Stimulated activated CD8-positive, alpha-beta memory T cell treated with anti-CD3 and anti-CD28 coated beads, Interleukin-12 subunit alpha, Interleukin-12 subunit beta, amount 100 ng/mL, for 1 hour (primary cell): Measurements from ENCODE around the gene CXCL12.

Experiments used
- DNase-seq: peaks from one replicate; pipeline ENCODE4 v3.0.0-alpha.2; 2020; ENCODE audit warnings: low read depth

The CXCL12 gene

GRCh38 chr10:44362866-44363711, 21.8 kb downstream of the CXCL12 start:
- no peak for DNase-seq

GRCh38 chr10:44361109-44361508, 23.8 kb downstream of the CXCL12 start:
- DNase-seq = no peak

GRCh38 chr10:44358080-44358771, 26.7 kb downstream of the CXCL12 start:
- no peak for DNase-seq

GRCh38 chr10:44357023-44357540, 27.8 kb downstream of the CXCL12 start:
- DNase-seq = no peak

- no peak for DNase-seq
These were observed 28.5 kb downstream of the CXCL12 start for GRCh38 chr10:44356139-44357022.

- no peak for DNase-seq
These were observed 29.3 kb downstream of the CXCL12 start for GRCh38 chr10:44355630-44356029.

- no peak for DNase-seq
These were observed 30.1 kb downstream of the CXCL12 start for GRCh38 chr10:44354771-44355170.

- no peak for DNase-seq
These were observed 31.2 kb downstream of the CXCL12 start for GRCh38 chr10:44353721-44354120.

- no peak for DNase-seq
These were observed 31.8 kb downstream of the CXCL12 start for GRCh38 chr10:44353128-44353390.

- DNase-seq = no peak
These were observed 32.4 kb downstream of the CXCL12 start for GRCh38 chr10:44352316-44353127.

GRCh38 chr10:44348496-44348895, 36.4 kb downstream of the CXCL12 start:
- DNase-seq = no peak

- DNase-seq = no peak
These were observed 37.1 kb downstream of the CXCL12 start for GRCh38 chr10:44347609-44348400.

GRCh38 chr10:44344727-44345126, 40.2 kb downstream of the CXCL12 start:
- DNase-seq = no peak

- no peak for DNase-seq
These were observed 41.1 kb downstream of the CXCL12 start for GRCh38 chr10:44343843-44344242.

- DNase-seq = no peak
These were observed 43.0 kb downstream of the CXCL12 start for GRCh38 chr10:44341886-44342285.

GRCh38 chr10:44340557-44340956, 44.3 kb downstream of the CXCL12 start:
- no peak for DNase-seq

GRCh38 chr10:44339218-44339617, 45.7 kb downstream of the CXCL12 start:
- no peak for DNase-seq

GRCh38 chr10:44337081-44337480, 47.8 kb downstream of the CXCL12 start:
- no peak for DNase-seq

GRCh38 chr10:44335330-44336021, 49.4 kb downstream of the CXCL12 start:
- no peak for DNase-seq

- no peak for DNase-seq
These were observed 50.2 kb downstream of the CXCL12 start for GRCh38 chr10:44334621-44335184.
